Stimulated activated CD4-positive, alpha-beta T cell treated with anti-CD3 and anti-CD28 coated beads, Interleukin-15, amount 100 ng/mL, for 1 hour (primary cell): ENCODE results near the gene CNTN4.
"Not testable (repeated sequence)": the region's sequence is repeated elsewhere in the genome, so short reads cannot be mapped to it uniquely, and the experiment has no call there.

ENCODE experiments used
- DNase-seq, 2 donors: peaks; one replicate each; pipeline ENCODE4 v3.0.0-alpha.2; 2020; ENCODE audit warnings: low read depth in 1 of 2, low spot score in 1 of 2

The CNTN4 gene

DNA sequence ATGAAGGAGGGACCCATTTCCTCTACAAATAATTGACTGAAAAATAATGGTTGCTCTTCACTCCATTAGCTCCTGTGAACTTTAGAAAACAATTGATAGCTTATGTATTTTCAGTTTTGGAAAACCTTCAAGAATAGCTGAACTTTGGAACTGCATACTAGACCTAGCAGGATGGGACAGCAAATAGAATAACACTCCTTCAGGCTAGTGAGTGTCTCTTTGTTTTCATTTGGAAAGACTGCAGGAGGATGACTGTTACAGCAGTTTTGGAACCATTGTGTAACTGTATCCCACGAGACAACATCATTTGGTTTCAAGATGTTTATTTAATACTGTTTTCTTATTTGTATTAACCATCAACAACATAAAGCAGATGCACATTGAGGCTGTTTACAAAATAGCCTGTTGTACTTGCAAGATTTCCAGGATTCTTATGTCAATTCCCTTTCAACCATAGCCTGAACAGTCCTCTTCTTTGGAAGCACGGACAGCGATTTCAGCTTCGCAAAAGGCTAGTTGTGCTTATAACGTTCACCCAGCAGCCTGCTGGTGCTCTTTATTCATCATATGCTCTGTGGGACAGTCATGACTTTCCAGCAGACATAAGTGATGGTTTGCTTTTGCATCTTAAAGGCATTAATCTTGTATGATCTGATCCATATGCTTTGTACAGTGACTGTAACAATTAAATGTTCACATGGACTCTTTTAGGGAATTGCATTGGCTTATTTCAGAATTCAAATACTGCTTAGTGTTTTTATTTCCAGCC lies 676.0 kb downstream of the CNTN4 start:
- DNase-seq: no peak

DNA sequence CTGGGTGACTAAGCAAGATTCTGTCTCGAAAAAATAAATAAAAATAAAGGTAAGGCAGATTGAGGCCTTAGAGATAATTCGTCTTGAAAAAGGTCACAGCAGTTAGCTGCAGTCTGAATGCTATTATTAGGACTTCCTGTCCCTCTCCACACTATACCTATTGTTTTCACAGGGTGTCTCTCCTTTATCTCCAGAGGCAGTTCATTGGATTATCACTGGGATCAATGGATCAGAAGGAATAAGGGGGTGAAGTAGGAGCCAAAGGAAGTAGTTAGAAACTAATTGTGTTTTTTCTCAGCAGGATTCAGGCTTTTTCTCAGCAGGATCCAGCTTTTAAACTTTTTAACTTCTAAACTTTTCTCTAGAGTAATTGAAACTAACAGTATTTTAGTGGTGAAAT lies 684.6 kb downstream of the CNTN4 start:
- DNase-seq: no peak

- no peak for DNase-seq
Observed at GRCh38 chr3:2784627-2785026, 686.0 kb downstream of the CNTN4 start.

- DNase-seq: no peak
Observed at GRCh38 chr3:2790266-2790815, 691.7 kb downstream of the CNTN4 start.

- no peak for DNase-seq
Observed at GRCh38 chr3:2792432-2792831, 693.8 kb downstream of the CNTN4 start.

DNA sequence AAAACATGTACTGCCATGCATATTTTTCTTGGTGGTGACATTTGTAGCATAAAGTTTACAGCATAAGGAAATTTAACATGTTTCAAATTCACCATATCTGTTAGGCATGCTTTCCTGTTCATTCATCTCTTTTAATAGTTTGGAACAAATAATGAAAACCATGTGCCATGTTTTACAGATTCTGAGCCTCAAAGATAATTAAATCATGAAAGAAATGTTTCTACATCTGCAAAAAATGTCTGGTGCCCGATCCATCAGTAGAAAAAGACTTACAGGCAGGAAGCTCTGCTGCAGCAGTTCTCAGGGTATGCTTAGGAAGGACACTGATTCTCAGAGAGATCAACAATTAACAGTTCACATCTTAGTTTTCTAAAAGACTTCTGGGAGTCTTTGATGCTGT lies 695.3 kb downstream of the CNTN4 start:
- DNase-seq: no peak

DNA sequence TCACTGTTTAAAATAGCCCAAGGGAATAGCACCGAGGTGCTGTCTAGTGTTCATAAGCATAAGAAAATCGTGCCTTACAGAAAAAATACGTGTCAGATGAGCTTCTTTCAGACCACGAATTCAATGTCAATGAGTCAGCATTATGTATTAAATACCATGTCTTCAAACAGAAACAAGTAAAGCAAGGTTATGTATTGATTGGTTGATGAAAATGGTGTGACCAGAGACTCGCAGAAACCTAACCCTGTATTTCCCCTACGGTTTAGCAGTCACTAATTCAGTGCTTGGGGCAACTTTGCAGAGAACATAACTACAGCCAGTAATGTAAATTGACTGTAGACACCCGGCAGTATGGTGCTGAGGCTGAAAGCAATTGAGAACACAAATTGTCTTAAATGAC lies 703.8 kb downstream of the CNTN4 start:
- no peak for DNase-seq

- DNase-seq: no peak
Observed at GRCh38 chr3:2807514-2807913, 708.8 kb downstream of the CNTN4 start.

DNA sequence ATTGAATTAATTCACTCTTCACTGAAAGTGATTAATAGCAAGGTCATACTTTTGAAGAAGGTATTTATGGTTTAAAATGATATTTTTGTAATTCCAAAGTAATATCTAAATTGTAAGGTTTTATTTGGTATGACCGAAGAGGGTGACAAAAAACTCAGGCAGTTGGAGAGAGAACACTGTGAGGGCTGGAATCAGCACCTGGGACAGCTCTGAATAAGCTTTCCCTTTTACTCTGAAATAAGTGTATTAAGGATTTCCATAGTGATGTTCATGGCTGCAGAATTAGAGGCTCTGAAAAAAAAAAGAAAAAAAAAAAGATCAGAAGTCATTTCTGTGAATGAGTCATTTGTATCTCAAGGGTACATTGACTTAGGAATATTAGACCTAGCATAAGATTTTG lies 712.1 kb downstream of the CNTN4 start:
- no peak for DNase-seq

- DNase-seq: no peak
Observed at GRCh38 chr3:2819571-2819970, 720.9 kb downstream of the CNTN4 start.

DNA sequence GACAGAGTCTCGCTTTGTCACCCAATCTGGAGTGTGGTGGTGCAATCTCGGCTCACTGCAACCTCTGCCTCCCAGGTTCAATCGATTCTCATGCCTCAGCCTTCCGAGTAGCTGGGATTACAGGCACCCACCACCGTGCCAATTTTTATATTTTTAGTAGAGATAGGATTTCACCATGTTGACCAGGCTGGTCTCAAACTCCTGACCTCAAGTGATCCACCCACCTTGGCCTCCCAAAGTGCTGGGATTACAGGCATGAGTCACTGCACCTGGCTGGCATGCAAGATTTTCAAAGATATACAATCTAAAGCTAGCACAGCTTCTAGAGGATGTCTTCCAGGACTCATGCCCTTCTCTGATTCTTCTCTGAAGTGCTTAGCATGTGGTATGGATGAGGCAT lies 722.3 kb downstream of the CNTN4 start:
- not testable (repeated sequence) for DNase-seq

DNA sequence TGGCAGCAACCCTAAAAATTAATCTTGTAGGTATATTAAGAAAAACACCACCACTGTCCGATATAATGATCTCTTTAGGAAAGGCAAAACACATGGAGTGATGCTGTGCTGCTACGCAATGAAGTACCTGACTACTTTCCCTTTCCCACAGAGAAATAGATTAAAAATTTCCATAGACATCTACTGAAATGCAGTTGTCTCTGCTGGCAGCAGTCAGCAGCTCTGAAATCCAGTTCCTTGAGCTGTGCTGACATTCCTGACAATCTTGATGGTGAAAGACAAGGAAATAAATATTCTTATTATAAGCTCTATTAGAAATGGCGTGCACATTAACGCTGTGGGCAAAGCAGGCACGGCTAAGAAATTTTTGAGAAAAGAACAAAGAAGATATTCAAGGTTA lies 723.9 kb downstream of the CNTN4 start:
- DNase-seq: no peak

- no peak for DNase-seq
Observed at GRCh38 chr3:2823031-2823430, 724.4 kb downstream of the CNTN4 start.

- no peak for DNase-seq
Observed at GRCh38 chr3:2823437-2824211, 725.0 kb downstream of the CNTN4 start.

- DNase-seq: no peak
Observed at GRCh38 chr3:2826036-2826435, 727.4 kb downstream of the CNTN4 start.

DNA sequence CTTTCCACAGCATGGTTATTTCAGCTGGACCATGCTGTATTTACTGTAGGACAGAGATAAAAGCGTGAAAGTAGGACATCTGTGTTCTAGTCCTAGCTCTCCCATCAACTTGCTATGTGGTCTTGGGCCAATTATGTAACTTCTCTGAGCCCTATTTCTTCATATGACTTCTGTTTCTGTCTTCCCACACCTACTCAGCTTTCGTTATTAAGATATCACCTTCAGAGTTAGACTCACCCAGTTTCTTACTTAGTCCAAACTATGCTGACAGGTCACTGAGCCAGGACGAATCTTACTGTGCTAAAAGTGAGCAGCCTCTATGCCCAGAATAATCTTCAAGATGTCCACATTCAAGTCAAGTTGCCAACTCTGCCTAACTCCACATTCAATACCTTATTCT lies 727.8 kb downstream of the CNTN4 start:
- no peak for DNase-seq

- no peak for DNase-seq
Observed at GRCh38 chr3:2837239-2837638, 738.6 kb downstream of the CNTN4 start.

GRCh38 chr3:2837910-2838309 lies 739.2 kb downstream of the CNTN4 start:
- no peak for DNase-seq

- DNase-seq: no peak
Observed at GRCh38 chr3:2838546-2839157, 740.0 kb downstream of the CNTN4 start.

DNA sequence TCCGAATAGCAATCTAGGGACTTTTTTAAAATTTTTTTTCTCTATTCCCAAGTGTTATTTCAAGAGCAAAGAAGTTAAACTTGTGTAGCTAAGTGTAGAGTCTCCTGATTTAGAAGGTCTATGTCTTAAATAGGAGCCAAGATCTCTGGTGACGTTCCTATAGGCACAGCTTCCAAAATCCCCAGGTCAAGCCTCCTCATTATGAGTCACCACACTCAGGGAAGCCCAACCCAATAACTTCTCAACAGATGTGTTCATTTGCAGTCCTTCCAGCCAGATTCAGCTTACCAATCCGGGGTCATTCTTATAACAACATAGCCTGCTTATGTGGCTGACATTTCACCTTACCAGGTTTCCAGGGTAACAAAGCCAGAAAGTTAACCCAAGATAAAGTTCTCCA lies 741.2 kb downstream of the CNTN4 start:
- DNase-seq: no peak

- no peak for DNase-seq
Observed at GRCh38 chr3:2847062-2847841, 748.6 kb downstream of the CNTN4 start.
